SH-SY5Y (cell line): ENCODE data around the gene LRBA.

Experiments
- GATA2 ChIP-seq: IDR thresholded peaks from 2 replicates; pipeline ENCODE4 v1.6.1; 2011; ENCODE audit warnings: mild to moderate bottlenecking, low read depth, low read length
- GATA3 ChIP-seq: IDR thresholded peaks from 2 replicates; pipeline ENCODE4 v1.6.1; 2011; ENCODE audit warnings: low read depth, mild to moderate bottlenecking, low read length, moderate library complexity

GRCh38 chr4:150599547-150599946 lies 415.5 kb downstream of the LRBA start:
- TF ChIP-seq GATA3 (no peak), GATA2 (no peak)
